CD4-positive, alpha-beta T cell treated with Interleukin-2 at 100 ng/mL for 4 hours (primary cell): ENCODE measurements around the gene GALK1.

ENCODE experiments used
- DNase-seq: peaks from one replicate; pipeline ENCODE4 v3.0.0-alpha.2; 2020; ENCODE audit warnings: low spot score

The GALK1 gene

DNA sequence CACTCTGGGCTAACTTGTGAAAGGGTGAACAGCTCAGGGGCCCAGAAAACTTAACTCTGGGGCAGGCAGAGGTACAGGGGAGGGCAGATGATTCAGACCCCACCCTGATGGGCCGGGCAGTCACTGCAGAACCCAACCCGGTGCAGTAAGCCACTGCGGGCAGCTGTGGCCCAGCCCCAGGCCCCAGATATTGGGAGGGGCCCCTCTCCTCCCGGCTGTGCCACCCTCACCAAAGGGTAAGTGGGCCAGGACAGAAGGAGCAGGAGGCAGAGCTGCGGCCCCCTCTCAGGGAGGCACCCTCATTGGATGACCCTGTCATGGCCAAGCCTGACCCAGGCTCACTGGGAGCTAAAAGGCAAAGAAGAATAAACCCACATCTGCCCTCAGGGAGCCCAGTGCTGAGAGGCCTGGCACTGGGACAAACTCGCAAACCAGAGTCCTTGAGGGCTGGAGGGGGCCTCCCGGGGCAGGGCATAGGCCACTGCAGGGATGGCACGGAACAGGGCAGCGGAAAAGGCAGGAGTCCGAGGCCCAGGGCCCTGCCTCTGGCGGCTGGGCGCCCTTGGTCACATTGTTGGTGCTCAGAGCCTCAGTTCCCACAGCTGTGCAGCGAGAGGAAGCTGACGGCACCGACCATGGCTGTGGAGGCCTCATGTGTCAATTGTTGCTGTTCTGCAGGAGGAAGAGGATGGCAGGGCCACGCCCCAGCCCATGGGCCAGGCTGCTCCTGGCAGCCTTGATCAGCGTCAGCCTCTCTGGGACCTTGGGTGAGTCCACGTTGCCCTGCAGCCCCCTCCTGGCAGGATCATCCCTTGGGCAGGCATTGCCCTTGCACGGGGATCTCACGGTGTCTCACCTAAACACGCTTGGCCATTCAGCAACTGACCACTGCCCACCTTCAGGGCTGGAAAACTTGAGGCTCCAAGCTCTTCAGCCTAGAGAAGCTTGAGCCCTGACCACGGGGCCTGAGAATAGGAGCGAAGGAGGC is 40.7 kb downstream of the GALK1 start:
- DNase-seq: no peak

DNA sequence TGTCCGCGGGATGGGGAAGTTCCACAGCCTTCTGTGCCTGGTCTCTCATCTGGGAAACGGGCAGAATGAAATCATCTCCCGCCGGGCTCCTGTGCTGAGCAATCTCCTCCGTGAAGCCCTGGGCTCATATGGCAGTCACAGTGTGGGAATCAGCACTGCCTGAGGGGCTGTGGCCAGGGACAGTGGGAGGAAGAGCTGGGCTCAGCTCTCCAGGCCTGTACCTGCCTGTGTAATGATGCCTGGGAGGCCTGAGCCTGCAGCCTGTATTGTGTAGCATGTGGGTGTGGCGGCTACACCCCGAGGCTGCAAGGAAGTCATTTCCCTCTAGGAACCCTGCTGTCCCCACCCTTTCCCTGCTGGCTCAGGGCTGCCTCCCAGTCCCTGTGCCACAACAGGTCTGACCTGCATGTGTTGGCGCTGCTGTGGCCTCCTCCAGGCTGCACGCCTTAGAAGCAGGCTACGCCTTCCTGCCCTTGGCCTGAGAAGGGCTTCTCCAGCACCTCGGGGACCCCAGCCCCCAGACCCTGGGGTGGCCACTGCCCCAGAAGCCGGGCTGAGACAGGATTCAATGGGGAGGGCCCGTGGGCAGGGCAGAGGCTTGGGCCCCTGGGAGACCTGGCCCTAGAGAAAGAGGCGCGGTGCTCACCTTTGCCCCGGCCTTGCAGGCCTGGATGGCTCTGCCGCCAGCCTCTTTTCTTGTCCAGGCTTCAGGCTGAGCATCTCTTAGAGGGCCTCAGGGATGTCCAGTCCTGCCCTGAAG is 41.6 kb downstream of the GALK1 start:
- DNase-seq: no peak

- DNase-seq: no peak
These were observed 42.4 kb downstream of the GALK1 start for GRCh38 chr17:75722542-75723095.

GRCh38 chr17:75722076-75722475 is 42.9 kb downstream of the GALK1 start:
- no peak for DNase-seq

DNA sequence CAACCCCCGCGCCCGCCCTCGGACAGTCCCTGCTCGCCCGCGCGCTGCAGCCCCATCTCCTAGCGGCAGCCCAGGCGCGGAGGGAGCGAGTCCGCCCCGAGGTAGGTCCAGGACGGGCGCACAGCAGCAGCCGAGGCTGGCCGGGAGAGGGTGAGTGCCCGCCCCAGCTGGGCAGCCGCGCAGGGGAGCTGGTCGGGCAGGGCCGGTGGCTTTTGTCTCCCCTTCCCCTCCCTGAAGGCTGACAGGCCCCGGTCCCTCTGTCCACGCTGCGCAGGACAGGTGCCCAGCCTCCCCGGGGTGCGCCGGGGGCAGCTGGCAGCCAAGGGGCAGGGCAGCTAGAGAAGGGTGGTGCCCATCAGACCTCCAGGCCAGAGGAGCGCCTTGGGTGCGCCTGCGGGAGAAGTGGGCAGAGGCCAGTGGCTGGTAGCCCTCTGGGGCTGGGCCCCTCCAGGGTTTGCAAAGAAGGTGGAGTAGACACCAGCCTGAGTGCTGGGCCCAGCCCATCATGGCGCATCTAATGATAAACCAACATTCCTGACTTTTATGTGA is 43.5 kb downstream of the GALK1 start:
- DNase-seq: no peak

- DNase-seq: peak; percentile 64
These were observed 44.1 kb downstream of the GALK1 start, which contains the start of gene ITGB4 for GRCh38 chr17:75720656-75721462. TSS of gene ITGB4 (plus strand) at chr17:75721459. CDS start at chr17:75724704, 3,245 bp downstream.

DNA sequence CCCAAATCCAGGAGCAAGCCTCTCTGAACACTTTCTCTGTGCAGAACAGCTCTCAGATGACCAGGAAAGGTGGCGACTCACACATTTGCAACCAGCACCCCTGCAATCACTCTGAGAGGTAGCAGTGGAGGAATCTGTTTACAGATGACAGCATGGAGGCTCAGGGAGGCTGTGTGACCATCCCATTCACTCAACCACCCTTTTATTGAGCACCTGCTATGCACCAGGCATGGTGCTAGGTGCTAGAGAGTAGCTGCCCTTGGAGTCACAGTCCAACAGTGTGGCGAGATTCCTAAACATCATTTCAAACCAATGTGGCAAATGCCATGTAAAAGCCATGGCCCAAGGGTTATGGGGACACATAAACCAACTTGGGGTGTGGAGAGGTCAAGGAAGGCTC is 45.3 kb downstream of the GALK1 start:
- DNase-seq: no peak

GRCh38 chr17:75712446-75712845 is 52.5 kb downstream of the GALK1 start:
- no peak for DNase-seq
